ENCODE results near the gene SMARCB1.
A peak's percentile ranks its signal among the peaks of the same experiment; 100 is the strongest.

Gene SMARCB1

DNA sequence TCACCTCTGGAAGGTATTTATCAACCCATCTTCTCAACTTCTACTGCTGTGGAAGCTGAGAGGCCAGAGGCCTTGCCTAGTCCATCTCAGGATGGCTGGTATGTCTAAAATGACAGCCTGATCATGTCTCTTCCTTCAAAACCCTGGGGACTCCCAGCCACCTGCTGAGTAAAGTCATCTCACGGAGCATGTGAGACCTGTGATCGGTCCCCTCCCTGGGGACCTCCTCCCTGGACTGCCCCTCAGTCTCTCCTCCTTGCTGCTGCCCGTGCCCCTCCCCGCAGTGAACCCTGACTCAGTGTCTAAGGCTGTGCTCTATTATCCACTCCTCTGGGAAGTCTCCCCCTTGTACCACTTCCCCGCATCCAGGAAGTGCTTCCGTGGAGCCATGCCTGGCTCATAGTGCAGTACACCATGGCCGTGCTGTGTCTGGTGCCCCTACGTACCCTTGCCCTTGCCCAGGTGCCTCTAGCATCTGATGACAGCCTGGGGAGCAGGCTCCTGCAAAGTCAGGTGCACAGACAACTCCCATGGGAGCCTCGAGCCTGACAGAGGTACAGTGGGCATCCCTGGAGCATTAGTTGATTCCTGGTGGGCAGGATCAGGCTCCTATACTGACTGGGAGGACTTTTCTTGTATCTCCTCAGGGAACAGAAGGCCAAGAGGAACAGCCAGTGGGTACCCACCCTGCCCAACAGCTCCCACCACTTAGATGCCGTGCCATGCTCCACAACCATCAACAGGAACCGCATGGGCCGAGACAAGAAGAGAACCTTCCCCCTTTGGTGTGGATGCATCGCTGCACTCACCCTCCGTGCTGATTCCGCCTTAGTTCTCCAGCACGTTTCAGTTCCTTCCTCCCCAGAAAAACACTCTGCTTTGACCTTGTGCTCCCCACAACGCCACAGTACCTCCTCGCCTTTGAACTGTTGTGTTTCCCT lies 13.8 kb downstream of the SMARCB1 start:
- DNase-seq (ENCODE audit: extremely low spot score, insufficient read length, low read depth) (peak; percentile 61), FAIRE-seq (peak; percentile 97)

DNA sequence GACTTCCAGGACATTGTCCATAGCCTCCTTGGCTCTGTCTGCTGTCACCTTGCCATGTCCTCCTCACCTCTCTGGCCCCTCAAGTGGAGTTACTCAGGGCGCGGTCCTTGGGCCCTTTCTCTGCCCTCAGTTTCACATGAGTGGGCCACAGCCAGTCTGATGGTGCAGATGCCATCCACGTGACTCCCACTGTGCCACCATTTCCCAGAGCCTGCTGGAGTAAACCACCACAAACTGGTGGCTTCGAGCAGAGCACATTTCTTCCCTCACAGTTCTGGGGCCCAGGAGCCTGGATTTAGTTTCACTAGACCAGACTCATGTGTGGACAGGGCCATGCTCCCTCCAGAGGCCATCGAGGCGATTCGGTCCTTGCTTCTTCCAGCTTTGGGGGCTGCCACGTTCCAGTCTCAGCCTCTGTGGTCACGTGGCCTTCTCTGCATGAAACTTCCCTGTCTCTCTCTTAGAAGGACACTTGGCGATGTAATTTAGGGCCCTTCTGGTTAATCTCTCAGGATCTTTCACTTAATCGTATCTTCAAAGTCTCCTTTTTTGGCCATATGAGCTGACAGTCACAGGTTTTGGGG lies 14.6 kb downstream of the SMARCB1 start:
- FAIRE-seq (no peak), DNase-seq (ENCODE audit: extremely low spot score, insufficient read length, low read depth) (no peak)

GRCh38 chr22:23801886-23802377 lies 15.2 kb downstream of the SMARCB1 start:
- FAIRE-seq (no peak), DNase-seq (ENCODE audit: extremely low spot score, insufficient read length, low read depth) (no peak)

DNA sequence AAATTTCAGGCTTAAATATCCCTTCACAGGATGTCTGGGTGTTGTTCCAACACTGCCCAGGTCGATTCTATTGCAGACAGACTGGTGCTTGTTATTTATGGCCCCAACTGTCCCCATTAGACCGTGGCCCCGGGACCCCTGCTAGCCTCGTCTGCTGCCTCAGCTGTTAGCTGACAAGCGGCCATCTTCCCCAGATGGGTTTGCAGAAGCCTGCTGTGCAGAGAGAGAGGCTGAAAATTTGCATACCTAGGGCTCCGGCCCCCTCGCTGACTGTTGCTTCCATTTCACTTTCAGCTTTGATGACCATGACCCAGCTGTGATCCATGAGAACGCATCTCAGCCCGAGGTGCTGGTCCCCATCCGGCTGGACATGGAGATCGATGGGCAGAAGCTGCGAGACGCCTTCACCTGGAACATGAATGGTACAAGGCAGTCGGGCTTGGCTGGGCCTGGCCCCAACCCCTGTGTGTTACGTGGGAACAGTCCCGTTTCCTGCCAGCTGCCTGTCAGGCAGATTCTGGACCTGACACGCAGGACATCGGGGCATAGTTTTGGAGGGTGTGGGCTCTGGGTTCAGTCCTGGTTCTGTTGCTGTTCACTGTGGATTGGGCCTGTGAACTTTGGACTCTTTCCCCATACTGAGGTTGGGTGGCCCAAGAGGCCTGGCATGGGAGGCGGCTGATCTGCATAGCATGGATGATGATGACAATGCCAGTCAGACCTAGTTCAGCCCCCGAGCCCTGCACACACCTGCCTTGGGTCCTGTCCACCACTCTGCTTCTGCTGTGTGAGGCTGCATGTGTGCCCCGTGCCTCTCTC lies 16.4 kb downstream of the SMARCB1 start:
- DNase-seq (ENCODE audit: extremely low spot score, insufficient read length, low read depth) (no peak), FAIRE-seq (peak; percentile 63)

GRCh38 chr22:23804781-23805291 lies 18.1 kb downstream of the SMARCB1 start:
- no peak for DNase-seq (ENCODE audit: extremely low spot score, insufficient read length, low read depth)
- no peak for FAIRE-seq

- FAIRE-seq (no peak), DNase-seq (ENCODE audit: extremely low spot score, insufficient read length, low read depth) (no peak)
Observed at GRCh38 chr22:23806837-23807236, 20.1 kb downstream of the SMARCB1 start.

- DNase-seq (ENCODE audit: extremely low spot score, insufficient read length, low read depth), result no peak
Observed at GRCh38 chr22:23812378-23812777, 25.6 kb downstream of the SMARCB1 start.

DNA sequence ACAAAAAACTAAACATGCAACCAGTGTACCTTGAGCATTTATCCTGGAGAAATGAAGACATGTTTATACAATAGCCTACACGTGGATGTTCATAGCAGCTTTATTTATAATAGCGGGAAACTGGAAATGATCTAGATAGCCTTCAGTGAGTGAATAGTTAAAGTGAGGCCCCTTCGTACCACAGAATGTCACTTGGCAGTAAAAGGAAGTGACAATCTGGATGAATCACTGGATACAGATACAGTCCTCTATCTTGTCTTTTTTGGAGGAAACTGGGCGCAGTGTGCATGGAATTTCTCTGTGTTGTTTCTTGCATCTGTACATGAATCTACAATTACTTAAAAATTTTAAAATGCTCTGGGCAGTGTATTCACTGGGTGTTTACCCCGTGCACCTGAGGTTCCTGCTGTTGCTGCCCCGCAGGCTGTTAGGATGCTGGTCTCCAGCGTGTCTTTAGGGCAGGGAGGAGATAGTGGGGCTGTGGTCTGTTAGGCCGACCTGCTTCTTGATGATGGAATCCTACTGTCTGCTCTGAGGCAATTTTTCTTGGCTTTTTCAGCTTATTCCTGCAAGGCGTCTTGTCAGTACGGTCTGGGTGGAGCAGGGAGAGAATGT lies 28.9 kb downstream of the SMARCB1 start:
- FAIRE-seq, result no peak
- no peak for DNase-seq (ENCODE audit: extremely low spot score, insufficient read length, low read depth)

More at GRCh38 chr22:23812378-23812777, 25.6 kb downstream of the SMARCB1 start:
- no peak for FAIRE-seq

DNA sequence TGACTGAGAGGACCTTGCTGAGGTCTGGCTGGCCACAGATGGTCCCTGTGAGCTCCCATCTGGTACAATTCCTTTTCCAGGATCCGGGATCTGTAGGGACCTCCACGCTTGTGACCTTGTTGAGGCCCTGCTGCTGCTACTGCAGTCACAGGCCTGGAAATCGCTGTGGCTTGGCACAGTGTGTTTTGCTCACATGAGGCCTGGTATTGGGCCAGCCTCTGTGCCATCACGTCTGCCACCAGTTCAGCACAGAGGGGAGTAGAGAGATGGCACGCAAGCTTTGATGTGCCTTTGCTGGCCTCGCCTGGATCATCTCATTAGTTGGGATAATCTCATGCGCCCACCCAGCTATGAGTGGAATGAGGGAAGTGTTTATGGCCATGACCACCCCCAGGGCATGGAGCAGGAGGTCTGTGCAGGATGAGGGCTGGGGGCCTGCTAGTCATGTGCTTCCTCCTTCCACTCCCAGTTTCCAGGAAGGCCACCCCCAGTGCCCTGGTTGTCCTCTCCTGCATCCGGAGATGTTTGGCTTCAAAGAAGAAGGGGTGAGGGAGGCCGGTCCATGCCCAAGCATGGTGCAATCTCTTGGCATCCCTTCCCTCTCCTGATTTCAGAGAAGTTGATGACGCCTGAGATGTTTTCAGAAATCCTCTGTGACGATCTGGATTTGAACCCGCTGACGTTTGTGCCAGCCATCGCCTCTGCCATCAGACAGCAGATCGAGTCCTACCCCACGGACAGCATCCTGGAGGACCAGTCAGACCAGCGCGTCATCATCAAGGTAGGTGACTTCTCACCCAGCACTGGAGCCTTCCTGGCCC lies 29.6 kb downstream of the SMARCB1 start:
- FAIRE-seq (no peak), DNase-seq (ENCODE audit: extremely low spot score, insufficient read length, low read depth) (no peak)

- FAIRE-seq, result no peak
- no peak for DNase-seq (ENCODE audit: extremely low spot score, insufficient read length, low read depth)
Observed at GRCh38 chr22:23817146-23817545, 30.4 kb downstream of the SMARCB1 start.

DNA sequence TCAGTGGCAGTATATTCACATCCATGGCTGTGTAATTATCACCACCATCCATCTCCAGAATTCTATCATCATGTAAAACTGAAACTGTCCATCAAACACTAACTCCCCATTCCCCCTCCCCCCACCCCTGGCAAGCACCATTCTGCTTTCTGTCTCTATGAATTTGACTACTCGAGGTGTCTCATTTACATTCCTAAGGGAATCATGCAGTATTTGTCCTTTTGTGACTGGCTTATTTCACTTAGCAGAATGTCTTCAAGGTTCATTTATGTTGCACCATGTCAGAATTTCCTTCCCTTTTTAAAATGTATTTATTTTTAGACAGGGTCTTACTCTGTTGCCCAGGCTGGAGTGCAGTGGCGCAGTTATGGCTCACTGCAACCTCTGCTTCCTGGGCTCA lies 31.8 kb downstream of the SMARCB1 start:
- DNase-seq (ENCODE audit: extremely low spot score, insufficient read length, low read depth) (no peak), FAIRE-seq (no peak)

GRCh38 chr22:23820748-23821211 lies 34.0 kb downstream of the SMARCB1 start:
- DNase-seq (ENCODE audit: extremely low spot score, insufficient read length, low read depth) (no peak), FAIRE-seq (peak; percentile 36)

GRCh38 chr22:23822101-23822671 lies 35.4 kb downstream of the SMARCB1 start:
- FAIRE-seq (no peak), DNase-seq (ENCODE audit: extremely low spot score, insufficient read length, low read depth) (no peak)

GRCh38 chr22:23823331-23823791 lies 36.6 kb downstream of the SMARCB1 start:
- FAIRE-seq, result no peak

DNA sequence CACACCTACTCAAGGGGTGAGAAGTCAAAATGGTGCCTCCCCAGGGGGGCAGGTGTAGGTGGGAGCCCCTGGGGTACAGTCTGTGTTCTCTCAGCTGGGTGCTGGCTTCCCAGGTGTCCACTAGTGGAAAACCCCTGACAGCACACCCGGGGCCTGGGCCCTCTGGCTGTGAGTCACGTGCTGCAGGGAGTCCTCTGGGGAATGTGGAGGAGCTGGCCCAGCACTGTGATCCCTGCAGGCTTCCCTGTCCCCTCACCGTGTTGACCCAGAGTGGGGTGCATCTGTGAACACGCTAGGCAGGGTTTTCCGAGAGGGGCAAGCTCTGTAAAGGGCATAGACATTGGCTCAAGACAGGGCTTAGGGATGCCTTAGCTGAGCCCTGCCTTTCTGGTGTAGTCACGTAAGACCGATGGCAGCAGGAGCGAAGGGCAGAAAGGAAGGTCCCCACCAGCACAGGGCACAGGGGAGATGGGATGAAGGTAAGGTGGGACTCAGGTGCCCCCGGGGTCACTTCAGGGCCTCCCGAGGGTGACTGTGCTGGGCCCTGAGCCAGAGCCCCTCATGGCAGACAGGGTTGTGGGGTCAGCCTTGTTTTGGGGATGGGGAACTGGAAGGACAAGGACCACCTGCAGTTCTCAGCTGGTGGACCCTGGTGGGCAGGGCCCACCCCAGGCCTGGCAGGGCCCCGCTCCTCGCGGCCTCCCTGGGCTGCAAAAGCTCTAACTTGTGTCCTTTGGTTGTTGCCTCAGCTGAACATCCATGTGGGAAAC lies 37.9 kb downstream of the SMARCB1 start:
- FAIRE-seq, result no peak

More at GRCh38 chr22:23823331-23823791, 36.6 kb downstream of the SMARCB1 start:
- no peak for DNase-seq (ENCODE audit: extremely low spot score, insufficient read length, low read depth)

DNA sequence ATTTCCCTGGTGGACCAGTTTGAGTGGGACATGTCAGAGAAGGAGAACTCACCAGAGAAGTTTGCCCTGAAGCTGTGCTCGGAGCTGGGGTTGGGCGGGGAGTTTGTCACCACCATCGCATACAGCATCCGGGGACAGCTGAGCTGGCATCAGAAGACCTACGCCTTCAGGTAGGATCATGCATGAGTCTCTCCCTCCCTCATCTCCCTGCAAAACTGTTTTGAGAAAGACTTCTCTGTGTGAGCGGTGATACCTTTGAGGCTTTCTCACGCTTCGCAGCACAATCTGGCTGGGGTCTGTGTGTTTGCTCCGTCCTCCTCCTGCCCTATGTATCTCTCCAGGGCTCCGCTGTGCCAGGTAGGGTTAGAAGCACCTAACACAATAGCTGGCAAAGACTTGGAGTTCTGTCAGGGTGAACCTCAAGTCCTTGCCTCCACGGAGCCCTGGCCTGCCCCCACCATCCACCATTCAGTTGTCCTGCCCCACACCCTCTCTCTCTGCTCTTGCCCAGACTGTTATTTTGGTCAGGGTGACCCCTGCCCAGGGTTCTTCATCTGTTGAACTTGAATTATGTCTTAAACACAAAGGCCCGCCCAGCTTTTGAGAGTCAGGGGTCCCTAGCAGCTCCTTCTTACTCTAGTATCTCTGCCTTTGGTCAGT lies 38.6 kb downstream of the SMARCB1 start:
- DNase-seq (ENCODE audit: extremely low spot score, insufficient read length, low read depth), result no peak
- no peak for FAIRE-seq

More for the DNA sequence above, 37.9 kb downstream of the SMARCB1 start:
- no peak for DNase-seq (ENCODE audit: extremely low spot score, insufficient read length, low read depth)

Measured in GM18507 (cell line).